Keratinocyte (primary cell): ENCODE measurements around the gene LEP.

Source experiments
- CTCF ChIP-seq, 3 experiments: IDR thresholded peaks in 1 of 3; conservative IDR thresholded peaks in 1 of 3; optimal IDR thresholded peaks in 1 of 3; 2 replicates in 2 of 3; 3 replicates in 1 of 3; pipeline versions ENCODE3 to v1.5.1; 2011; ENCODE audit warnings: low read length in 3 of 3, mild to moderate bottlenecking in 3 of 3, moderate library complexity in 2 of 3, control low read depth in 1 of 3, inconsistent platforms in 1 of 3; ENCODE audit not compliant: insufficient read depth in 2 of 3; ENCODE audit errors: extremely low read depth in 1 of 3
- EZH2 ChIP-seq: IDR thresholded peaks from one replicate; pipeline ENCODE4 v1.6.1; 2012; ENCODE audit warnings: inconsistent platforms, mild to moderate bottlenecking, low read length, moderate library complexity

DNA sequence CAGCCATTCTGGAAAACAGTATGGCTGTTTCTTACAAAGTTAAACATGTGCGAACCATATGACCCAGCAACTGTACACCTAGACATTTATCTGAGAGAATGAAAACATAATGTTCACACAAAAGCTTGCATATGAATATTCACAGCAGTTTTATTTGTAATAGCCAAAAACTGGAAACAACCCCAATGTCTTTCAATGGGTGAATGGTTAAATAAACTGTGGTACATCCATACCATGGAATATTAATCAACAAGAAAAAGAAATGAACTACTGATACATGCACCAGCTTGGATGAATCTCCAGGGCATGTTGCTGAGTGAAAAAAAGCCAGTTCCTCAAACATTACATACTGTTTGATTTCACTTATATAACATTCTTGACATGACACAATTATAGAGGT is 37.3 kb downstream of the LEP start:
- TF ChIP-seq CTCF (optimal IDR thresholded peaks at IDR 0.05 in 1 of 3, IDR thresholded peaks at IDR 0.05 in 1 of 3, conservative IDR thresholded peaks at IDR 0.05 in 1 of 3; ENCODE audit: extremely low read depth in 1 of 3, insufficient read depth in 2 of 3, low read length in 3 of 3) (no peak), EZH2 (no peak)
